Neural cell (in vitro differentiated cells): ENCODE measurements around the gene SCN2A. TPM values are rescaled to one million over a fixed set of nuclear protein-coding genes. Genes with fewer than 3 reads are reported as not detected.

ENCODE experiments used
- H2AFZ ChIP-seq: fragments of 200-600, 300-800 bp; sonication (generic), shearing (Covaris generic); 2 replicates; pipeline ENCODE4 v1.6.0; 2014; ENCODE audit warnings: low read depth, mild to moderate bottlenecking, antibody characterized with exemption, low read length, moderate library complexity
- H3F3A ChIP-seq: fragments of 200-600 bp; shearing (Covaris generic); 2 replicates; pipeline ENCODE4 v1.6.1; 2016; ENCODE audit warnings: mild to moderate bottlenecking, moderate library complexity, mixed read lengths, antibody characterized with exemption, low read length; ENCODE audit not compliant: insufficient read depth, poor library complexity, severe bottlenecking
- H3K27ac ChIP-seq: fragments of 200-600, 300-800 bp; sonication (generic), shearing (Covaris generic); 2 replicates; pipeline ENCODE4 v1.5.1; 2014; ENCODE audit warnings: mild to moderate bottlenecking, low read length, moderate library complexity
- H3K27me3 ChIP-seq: fragments of 300-800, 200-600 bp; sonication (generic), shearing (Covaris generic); 2 replicates; pipeline ENCODE4 v1.6.0; 2014; ENCODE audit warnings: mild to moderate bottlenecking, low read depth, low read length, moderate library complexity; ENCODE audit not compliant: insufficient read depth
- H3K36me3 ChIP-seq: fragments of 300-800, 200-600 bp; sonication (generic), shearing (Covaris generic); 2 replicates; pipeline ENCODE4 v1.5.1; 2014; ENCODE audit warnings: mild to moderate bottlenecking, antibody characterized with exemption, low read length, moderate library complexity; ENCODE audit not compliant: insufficient read depth
- H3K4me2 ChIP-seq: fragments of 300-800, 200-600 bp; sonication (generic), shearing (Covaris generic); 2 replicates; pipeline ENCODE4 v1.6.0; 2014; ENCODE audit warnings: mild to moderate bottlenecking, low read length
- H3K4me3 ChIP-seq: fragments of 300-800, 200-600 bp; sonication (generic), shearing (Covaris generic); 2 replicates; pipeline ENCODE4 v1.5.1; 2014; ENCODE audit warnings: mild to moderate bottlenecking, low read length, moderate library complexity
- H3K79me2 ChIP-seq: fragments of 200-600 bp; shearing (Covaris generic); replicated peaks from 2 replicates; pipeline ENCODE4 v1.6.0; 2014; ENCODE audit warnings: mild to moderate bottlenecking, low read length, moderate library complexity; ENCODE audit not compliant: insufficient read depth
- H3K9ac ChIP-seq: fragments of 300-800, 200-600 bp; sonication (generic), shearing (Covaris generic); 2 replicates; pipeline ENCODE4 v1.6.1; 2016; ENCODE audit warnings: mild to moderate bottlenecking, low read length, mixed read lengths
- H3K9me2 ChIP-seq: fragments of 200-600 bp; shearing (Covaris generic); 2 replicates; pipeline ENCODE4 v1.6.1; 2016; ENCODE audit warnings: mild to moderate bottlenecking, low read length, mixed read lengths; ENCODE audit not compliant: insufficient read depth
- H3K9me3 ChIP-seq: fragments of 200-600, 300-800 bp; sonication (generic), shearing (Covaris generic); 2 replicates; pipeline ENCODE4 v1.6.1; 2016; ENCODE audit warnings: mild to moderate bottlenecking, mixed run types, low read length, moderate library complexity, mixed read lengths
- H4K20me1 ChIP-seq: fragments of 200-600 bp; shearing (Covaris generic); 2 replicates; pipeline ENCODE4 v1.6.1; 2016; ENCODE audit warnings: mild to moderate bottlenecking, mixed run types; ENCODE audit not compliant: insufficient read depth
- CTCF ChIP-seq: fragments of 450-650 bp; IDR thresholded peaks from 2 replicates; pipeline ENCODE4 v1.5.1; 2014; ENCODE audit warnings: antibody characterized with exemption, mild to moderate bottlenecking, moderate library complexity; ENCODE audit not compliant: poor library complexity, severe bottlenecking
- EP300 ChIP-seq: fragments of 450-650 bp; conservative IDR thresholded peaks from 2 replicates; pipeline ENCODE4 v1.6.1; 2014; ENCODE audit warnings: antibody characterized with exemption, mild to moderate bottlenecking, moderate library complexity; ENCODE audit not compliant: poor library complexity, severe bottlenecking
- EZH2 ChIP-seq: fragments of 200-600, 300-800 bp; shearing (Covaris generic), sonication (generic); IDR thresholded peaks from 2 replicates; pipeline ENCODE4 v1.6.1; 2014; ENCODE audit warnings: antibody characterized with exemption, low read length, borderline replicate concordance, mild to moderate bottlenecking; ENCODE audit not compliant: insufficient read depth, poor library complexity, severe bottlenecking
- MXI1 ChIP-seq: fragments of 450-650 bp; conservative IDR thresholded peaks from 2 replicates; pipeline ENCODE4 v1.6.1; 2014; ENCODE audit warnings: antibody characterized with exemption, mild to moderate bottlenecking; ENCODE audit not compliant: poor library complexity, severe bottlenecking
- POLR2AphosphoS5 ChIP-seq: IDR thresholded peaks from 2 replicates; pipeline ENCODE4 v1.6.1; 2012
- RAD21 ChIP-seq: fragments of 450-650 bp; conservative IDR thresholded peaks from 2 replicates; pipeline ENCODE4 v1.6.1; 2014; ENCODE audit warnings: antibody characterized with exemption, mild to moderate bottlenecking, moderate library complexity
- REST ChIP-seq: IDR thresholded peaks from 2 replicates; pipeline ENCODE4 v1.6.1; 2012; ENCODE audit warnings: borderline replicate concordance
- SMC3 ChIP-seq: fragments of 450-650 bp; conservative IDR thresholded peaks from 2 replicates; pipeline ENCODE4 v1.6.1; 2014; ENCODE audit warnings: antibody characterized with exemption, mild to moderate bottlenecking, moderate library complexity; ENCODE audit not compliant: poor library complexity
- TAF1 ChIP-seq: IDR thresholded peaks from 2 replicates; pipeline ENCODE4 v1.6.1; 2012; ENCODE audit warnings: low read depth
- polyA plus RNA-seq: library from polyadenylated mRNA; depleted of rRNA; stranded (reverse); fragments of >200 nt; gene quantifications from 2 replicates; pipeline ENCODE4 v1.2.3, GENCODE V29; 2014

The SCN2A gene
- polyA plus RNA-seq, 1 donor from 2014 or later = 57.4 TPM

GRCh38 chr2:165196411-165196810 lies 42.8 kb upstream of the SCN2A start:
- Histone ChIP-seq H3K27me3 (no peaks in the 10 kb centered on the region), H3K36me3 (no peaks in the 10 kb centered on the region), H3K9me2 (no peaks in the 10 kb centered on the region), H3K4me3 (no peak overlapping the region), H3K9me3 (no peaks in the 10 kb centered on the region), H4K20me1 (no peaks in the 10 kb centered on the region), H3K9ac (no peak overlapping the region), H3K79me2 (peaks cover 60% of the 10 kb centered on the region), H3K4me2 (no peak overlapping the region), H2AFZ (no peak overlapping the region), H3F3A (peaks cover 2% of the 10 kb centered on the region), H3K27ac (no peak overlapping the region)
- no peak for TF ChIP-seq REST
- no peak for TF ChIP-seq EZH2
- no peak for TF ChIP-seq SMC3
- TF ChIP-seq EP300 = no peak
- TF ChIP-seq CTCF = no peak
- no peak for TF ChIP-seq RAD21
- TF ChIP-seq POLR2AphosphoS5 = no peak
- no peak for TF ChIP-seq TAF1
- TF ChIP-seq MXI1 = no peak

GRCh38 chr2:165197346-165197745 lies 41.9 kb upstream of the SCN2A start:
- TF ChIP-seq RAD21 (no peak), EP300 (no peak), POLR2AphosphoS5 (no peak), MXI1 (no peak), EZH2 (no peak), CTCF (no peak), SMC3 (no peak), REST (no peak), TAF1 (no peak)
- H3K79me2 ChIP-seq = peaks cover 63% of the 10 kb centered on the region

More at GRCh38 chr2:165197346-165197745, 41.9 kb upstream of the SCN2A start:
- H2AFZ ChIP-seq = no peak overlapping the region
- H3K9me3 ChIP-seq = no peaks in the 10 kb centered on the region
- no peak overlapping the region for H3K9ac ChIP-seq
- H3F3A ChIP-seq = no peaks in the 10 kb centered on the region
- H3K4me2 ChIP-seq = no peak overlapping the region
- no peaks in the 10 kb centered on the region for H3K9me2 ChIP-seq
- no peaks in the 10 kb centered on the region for H3K27me3 ChIP-seq
- H3K4me3 ChIP-seq = no peak overlapping the region
- no peak overlapping the region for H3K27ac ChIP-seq
- H3K36me3 ChIP-seq = no peaks in the 10 kb centered on the region
- H4K20me1 ChIP-seq = no peaks in the 10 kb centered on the region
